Natural killer cell treated with Interleukin-12 subunit alpha and Interleukin-12 subunit beta and Interleukin-15 and Interleukin-18, amount 100 ng/mL, for 72 hours (primary cell): ENCODE measurements around the gene PIK3R1. TPM values are rescaled to one million over a fixed set of nuclear protein-coding genes. Genes with fewer than 3 reads are reported as not detected.

Source experiments
- ATAC-seq, 2 donors: fragments of 150-1000 bp; cut with Tn5 transposase in 1 of 2; sonication (Bioruptor Pico), chemical (Tn5 transposase) in 1 of 2; 2 replicates each; pipeline ENCODE4 v1.10.0; 2021
- DNase-seq: peaks from one replicate; pipeline ENCODE4 v3.0.0; 2022; ENCODE audit warnings: low spot score
- H3K27ac Mint-ChIP-seq, 2 donors: 1 replicate in 1 of 2; 2 replicates in 1 of 2; pipeline ENCODE4 v1.8.0; 2022; ENCODE audit warnings: mixed read lengths in 2 of 2, mild to moderate bottlenecking in 1 of 2, moderate library complexity in 1 of 2
- H3K27me3 Mint-ChIP-seq, 2 donors: 1 replicate in 1 of 2; 2 replicates in 1 of 2; pipeline ENCODE4 v1.8.0; 2022; ENCODE audit warnings: mixed read lengths in 2 of 2
- H3K36me3 Mint-ChIP-seq: one replicate; pipeline ENCODE4 v1.8.0; 2022; ENCODE audit warnings: mixed read lengths
- H3K4me1 Mint-ChIP-seq, 2 donors: 1 replicate in 1 of 2; 2 replicates in 1 of 2; pipeline ENCODE4 v1.8.0; 2022; ENCODE audit warnings: low read depth in 2 of 2, mixed read lengths in 2 of 2, mild to moderate bottlenecking in 1 of 2
- H3K4me3 Mint-ChIP-seq: one replicate; pipeline ENCODE4 v1.8.0; 2022; ENCODE audit warnings: mixed read lengths
- H3K9me3 Mint-ChIP-seq: 2 replicates; pipeline ENCODE4 v1.8.0; 2022; ENCODE audit warnings: mixed read lengths
- total RNA-seq, 2 donors: library from RNA; stranded (reverse); gene quantifications; one replicate each; pipeline ENCODE4 v1.2.3, GENCODE V29; 2022

Gene PIK3R1
- total RNA-seq, 2 donors from 2014 or later: 141 to 195 TPM

DNA sequence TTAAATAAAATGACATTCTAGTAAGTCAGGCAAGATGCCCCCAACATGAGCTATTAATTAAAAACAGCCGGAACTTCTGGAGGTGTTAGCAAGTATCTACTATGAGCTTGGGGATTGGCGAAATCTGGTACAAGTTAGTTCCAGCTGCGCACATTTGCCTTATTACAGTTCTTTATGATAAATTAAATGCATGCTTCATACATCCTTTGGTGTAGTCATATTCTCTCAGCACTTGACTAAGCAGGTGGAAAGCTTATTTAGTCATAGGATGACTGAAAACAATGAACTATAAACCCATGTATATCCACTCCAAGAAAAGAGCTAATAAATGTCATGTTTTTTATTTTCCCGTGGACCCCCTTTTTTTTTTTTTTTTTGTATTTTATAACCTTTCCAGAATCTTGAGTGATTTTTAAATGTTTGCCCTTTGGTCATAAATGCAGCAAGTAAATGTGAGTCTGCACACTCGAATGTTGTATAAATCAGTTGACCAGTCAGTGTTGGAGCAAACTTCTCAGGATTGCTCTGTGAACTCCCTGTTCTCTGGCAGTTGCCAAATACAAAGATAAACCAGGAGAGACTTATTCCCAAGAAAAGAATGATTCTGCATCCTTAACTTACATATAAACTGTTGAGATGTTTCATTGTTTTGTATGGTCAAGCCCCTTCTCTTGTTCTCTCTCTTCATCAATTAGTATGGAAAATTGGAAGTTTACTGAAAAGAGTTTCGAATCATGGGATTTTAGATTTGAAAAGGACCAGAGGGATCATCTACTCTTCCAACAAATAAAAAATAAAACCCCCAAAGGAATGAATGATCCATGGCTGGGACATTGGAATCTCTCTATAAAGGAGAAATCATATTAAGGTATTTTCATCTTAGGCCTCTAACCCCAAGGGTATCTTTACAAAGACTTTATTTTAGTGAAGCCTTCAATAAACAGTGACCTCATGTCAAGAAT is 38.3 kb downstream of the PIK3R1 start:
- DNase-seq (no peak), ATAC-seq (peak in 1 of 2 donors; percentile 47)
- H3K36me3 Mint-ChIP-seq: peaks cover 4% of the 10 kb centered on the region

DNA sequence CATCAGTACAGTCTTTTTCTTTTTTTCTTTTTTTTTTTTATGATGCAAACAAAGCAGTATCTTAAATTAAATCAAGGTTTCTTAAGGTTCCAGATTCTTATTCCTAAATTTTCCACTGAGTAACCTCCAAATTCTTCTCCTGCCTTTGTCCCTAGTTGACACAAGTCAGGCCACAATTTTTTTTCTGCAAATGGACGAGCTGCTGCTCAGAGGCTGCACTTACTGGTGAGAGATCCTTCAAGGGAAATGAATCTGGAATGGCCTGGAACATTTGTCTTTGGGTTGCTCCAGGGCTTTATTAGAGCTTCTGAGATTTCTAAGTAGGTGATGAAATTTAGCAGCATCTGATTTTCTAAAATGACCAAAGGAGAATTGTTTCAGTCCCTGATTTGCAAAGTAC is 39.3 kb downstream of the PIK3R1 start:
- ATAC-seq (no peak), DNase-seq (no peak)
- H3K4me3 Mint-ChIP-seq: peak overlapping the region; percentile 84
- peaks cover 4% of the 10 kb centered on the region for H3K36me3 Mint-ChIP-seq
- peaks cover 67 to 84% of the 10 kb centered on the region in 2 donors for H3K4me1 Mint-ChIP-seq
- H3K9me3 Mint-ChIP-seq: no peaks in the 10 kb centered on the region
- H3K27ac Mint-ChIP-seq: peak overlapping the region; percentile 79 to 88
- H3K27me3 Mint-ChIP-seq: no peaks in the 10 kb centered on the region

More for the DNA sequence above, 38.3 kb downstream of the PIK3R1 start:
- Mint-ChIP-seq H3K27ac (peak overlapping the region; percentile 79 to 88), H3K4me3 (peak overlapping the region; percentile 84), H3K27me3 (no peaks in the 10 kb centered on the region), H3K9me3 (no peaks in the 10 kb centered on the region), H3K4me1 (peaks cover 75 to 86% of the 10 kb centered on the region in 2 donors)

DNA sequence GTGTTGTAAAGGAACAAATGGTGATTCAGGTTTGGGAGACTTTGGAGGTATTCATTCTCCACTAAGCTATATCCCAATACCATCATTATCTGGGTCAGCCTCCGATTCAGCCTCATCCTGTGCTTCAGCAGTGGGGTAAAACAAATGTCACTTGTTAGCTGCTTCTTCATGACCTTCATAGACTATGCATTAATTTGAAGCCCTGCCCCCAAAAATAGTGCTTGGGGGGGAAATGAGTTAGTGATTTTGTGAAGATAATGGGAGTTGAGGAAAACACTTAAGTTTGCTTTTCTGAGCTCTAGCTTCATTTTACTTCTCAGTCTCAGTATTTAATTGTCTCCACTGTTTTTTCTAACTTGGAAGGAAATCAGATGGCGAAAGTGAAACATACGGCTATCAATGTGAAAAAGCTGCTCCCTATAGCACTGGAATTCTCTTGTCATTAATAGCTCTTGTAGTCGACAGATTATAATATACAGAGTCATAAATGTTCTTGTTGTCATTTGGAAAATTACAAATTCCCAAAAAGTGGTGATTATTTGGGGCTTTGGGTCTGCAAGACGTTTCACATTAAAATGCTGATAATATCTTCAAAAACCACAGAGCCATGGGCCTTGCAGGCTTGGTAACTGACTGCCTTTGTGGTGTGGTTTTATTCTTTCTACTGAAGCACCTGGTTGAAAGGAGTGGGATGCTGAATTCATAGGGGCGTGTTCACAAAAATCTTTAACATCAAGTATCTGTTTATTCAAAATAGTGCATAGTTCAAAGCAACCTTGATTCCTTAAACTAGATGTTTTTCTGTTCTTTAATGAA is 40.0 kb downstream of the PIK3R1 start:
- Mint-ChIP-seq H3K27ac (peak overlapping the region; percentile 79 to 88), H3K4me1 (peaks cover 66 to 83% of the 10 kb centered on the region in 2 donors), H3K9me3 (no peaks in the 10 kb centered on the region), H3K36me3 (peaks cover 4% of the 10 kb centered on the region), H3K27me3 (no peaks in the 10 kb centered on the region), H3K4me3 (peak overlapping the region; percentile 84)
- no peak for ATAC-seq
- no peak for DNase-seq

DNA sequence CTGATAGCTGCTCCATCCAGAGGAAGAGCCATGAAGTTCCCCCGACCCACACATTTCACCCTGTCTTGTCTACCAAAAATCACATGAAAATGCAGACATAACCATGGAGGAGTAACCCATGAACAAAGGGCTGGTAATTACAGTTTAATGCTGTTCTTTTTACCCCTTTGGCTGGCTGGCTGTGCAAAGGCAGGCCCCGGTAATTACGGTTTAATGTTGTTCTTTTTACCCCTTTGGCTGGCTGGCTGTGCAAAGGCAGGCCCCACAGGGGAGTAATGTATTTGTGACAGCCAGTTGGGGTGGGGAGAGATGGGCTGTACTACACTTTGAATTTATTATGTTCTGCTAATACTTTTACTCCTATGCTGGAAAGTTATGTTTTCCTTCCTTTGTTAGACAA is 41.7 kb downstream of the PIK3R1 start:
- DNase-seq (no peak), ATAC-seq (no peak)
- H3K9me3 Mint-ChIP-seq: no peaks in the 10 kb centered on the region
- H3K4me1 Mint-ChIP-seq: peaks cover 65 to 78% of the 10 kb centered on the region in 2 donors
- peaks cover 4% of the 10 kb centered on the region for H3K36me3 Mint-ChIP-seq
- H3K27me3 Mint-ChIP-seq: no peaks in the 10 kb centered on the region
- peak overlapping the region; percentile 82 to 83 for H3K27ac Mint-ChIP-seq
- no peak overlapping the region for H3K4me3 Mint-ChIP-seq

DNA sequence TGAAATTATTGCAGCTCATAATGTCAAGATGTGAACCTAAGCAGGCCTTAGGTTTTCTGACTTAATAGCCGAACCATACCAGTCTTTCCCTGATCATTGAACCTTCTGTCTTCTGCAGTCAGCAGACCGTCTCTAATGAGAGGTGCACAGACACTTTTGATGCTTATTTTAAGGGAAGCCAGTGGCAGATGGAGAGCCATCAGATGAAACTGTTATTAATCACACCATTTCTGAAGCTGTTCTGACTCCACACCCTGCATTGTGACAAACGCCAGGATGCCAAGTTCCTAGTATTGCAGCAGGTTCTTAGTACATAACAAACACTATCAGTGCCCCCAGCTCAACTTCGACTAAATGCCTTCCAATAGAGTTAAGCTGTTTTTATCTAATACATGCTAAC is 43.0 kb downstream of the PIK3R1 start:
- H3K4me1 Mint-ChIP-seq: peaks cover 58 to 72% of the 10 kb centered on the region in 2 donors
- peak overlapping the region; percentile 73 for H3K4me3 Mint-ChIP-seq
- no peaks in the 10 kb centered on the region for H3K27me3 Mint-ChIP-seq
- H3K9me3 Mint-ChIP-seq: no peaks in the 10 kb centered on the region
- H3K36me3 Mint-ChIP-seq: peaks cover 4% of the 10 kb centered on the region
- DNase-seq (no peak), ATAC-seq (peak in 1 of 2 donors; percentile 74)
- H3K27ac Mint-ChIP-seq: peak overlapping the region; percentile 82 to 83

DNA sequence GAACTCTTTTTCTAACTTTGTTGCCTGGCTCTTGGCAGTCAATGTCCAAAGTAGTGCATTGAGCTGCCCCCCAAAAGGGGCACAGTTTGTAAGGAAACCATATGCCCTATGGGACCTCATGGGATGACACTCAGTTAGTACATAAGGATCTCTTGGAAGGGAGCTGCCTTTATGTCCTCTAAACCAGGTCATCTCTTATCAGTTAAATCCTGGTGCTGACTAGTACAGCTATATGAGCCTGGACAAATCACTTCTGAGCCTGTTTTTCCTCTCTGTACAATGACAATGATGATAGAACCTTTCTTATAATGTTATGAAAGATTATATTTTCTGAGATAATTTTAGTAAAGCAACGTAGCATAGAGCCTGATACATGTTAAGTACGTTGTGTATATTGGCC is 44.1 kb downstream of the PIK3R1 start:
- DNase-seq (no peak), ATAC-seq (no peak)
- peak overlapping the region; percentile 43 for H3K4me3 Mint-ChIP-seq
- peak overlapping the region; percentile 82 to 83 for H3K27ac Mint-ChIP-seq
- no peaks in the 10 kb centered on the region for H3K9me3 Mint-ChIP-seq
- peaks cover 63 to 74% of the 10 kb centered on the region in 2 donors for H3K4me1 Mint-ChIP-seq
- peaks cover 4% of the 10 kb centered on the region for H3K36me3 Mint-ChIP-seq
- no peaks in the 10 kb centered on the region for H3K27me3 Mint-ChIP-seq

DNA sequence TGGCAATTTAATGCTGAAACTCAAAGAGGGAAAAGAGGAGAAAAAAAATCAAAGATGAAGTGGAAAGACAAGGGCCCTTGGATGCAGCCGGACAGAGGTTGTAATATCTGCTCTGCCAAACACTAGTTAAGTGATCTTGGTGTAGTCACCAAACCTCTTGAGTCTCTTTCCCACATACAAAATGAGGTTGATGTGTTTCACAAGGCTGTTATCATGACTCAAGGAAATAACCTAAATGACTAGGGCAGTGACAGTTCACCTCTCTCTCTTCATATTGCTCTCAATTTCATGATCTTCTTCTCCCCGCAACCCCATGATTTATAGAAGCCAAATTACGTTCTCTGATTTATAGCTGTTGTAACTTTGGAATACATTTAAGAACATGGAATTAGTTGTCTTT is 44.9 kb downstream of the PIK3R1 start:
- ATAC-seq: peak; percentile 87 to 89
- peaks cover 4% of the 10 kb centered on the region for H3K36me3 Mint-ChIP-seq
- DNase-seq: no peak
- no peaks in the 10 kb centered on the region for H3K9me3 Mint-ChIP-seq
- peaks cover 64 to 74% of the 10 kb centered on the region in 2 donors for H3K4me1 Mint-ChIP-seq
- H3K4me3 Mint-ChIP-seq: peak overlapping the region; percentile 43
- peak overlapping the region; percentile 69 to 83 for H3K27ac Mint-ChIP-seq
- no peaks in the 10 kb centered on the region for H3K27me3 Mint-ChIP-seq

DNA sequence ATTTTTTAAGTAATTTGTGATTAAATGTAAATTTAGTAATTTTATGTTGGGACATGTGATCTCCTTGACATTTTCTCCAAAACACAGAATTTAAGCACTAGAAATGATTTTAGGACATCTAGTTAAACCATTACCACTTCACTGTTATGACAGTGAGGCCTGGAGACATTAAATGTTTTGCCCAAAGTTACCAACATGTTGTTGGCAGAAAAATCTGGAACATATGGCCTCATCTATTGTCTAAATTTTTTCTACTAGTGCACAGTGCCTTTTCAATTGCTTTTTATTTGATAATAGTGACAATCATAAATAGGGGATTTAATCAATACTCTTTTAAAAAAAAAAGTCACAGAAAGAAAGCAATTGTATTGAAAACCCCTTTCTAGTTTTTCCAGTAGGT is 45.6 kb downstream of the PIK3R1 start:
- H3K27me3 Mint-ChIP-seq: no peaks in the 10 kb centered on the region
- H3K4me3 Mint-ChIP-seq: peak overlapping the region; percentile 43
- peaks cover 66 to 75% of the 10 kb centered on the region in 2 donors for H3K4me1 Mint-ChIP-seq
- H3K9me3 Mint-ChIP-seq: no peaks in the 10 kb centered on the region
- DNase-seq (no peak), ATAC-seq (no peak)
- H3K27ac Mint-ChIP-seq: peak overlapping the region; percentile 69 to 83
- H3K36me3 Mint-ChIP-seq: peaks cover 4% of the 10 kb centered on the region

DNA sequence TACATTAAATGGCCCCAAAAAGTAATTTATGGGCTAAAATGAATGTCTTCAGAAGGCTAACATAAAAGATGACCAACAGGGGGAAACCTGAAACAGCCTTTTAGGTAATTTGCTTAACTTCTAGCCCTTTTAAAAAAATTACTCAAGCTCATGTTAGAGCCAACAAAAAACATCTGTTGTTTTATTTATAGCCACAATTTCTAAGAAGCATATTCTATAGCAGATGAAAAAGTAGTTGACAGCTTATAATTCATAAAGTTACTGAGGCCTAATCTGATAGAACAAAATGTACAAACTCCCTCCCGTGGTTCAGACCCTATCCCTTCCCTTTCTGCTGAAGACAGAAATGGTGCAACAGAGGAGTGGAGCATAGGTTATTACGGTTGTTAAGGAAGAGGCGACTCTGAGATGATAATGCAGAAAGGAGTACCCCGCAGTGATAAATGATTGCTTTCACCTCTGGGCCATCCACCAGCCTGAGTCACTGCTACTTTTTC is 46.1 kb downstream of the PIK3R1 start:
- H3K4me3 Mint-ChIP-seq: no peak overlapping the region
- no peaks in the 10 kb centered on the region for H3K27me3 Mint-ChIP-seq
- no peak for DNase-seq
- ATAC-seq: no peak
- peaks cover 4% of the 10 kb centered on the region for H3K36me3 Mint-ChIP-seq
- H3K4me1 Mint-ChIP-seq: peaks cover 67 to 76% of the 10 kb centered on the region in 2 donors
- H3K27ac Mint-ChIP-seq: peak overlapping the region; percentile 69 to 83
- H3K9me3 Mint-ChIP-seq: no peaks in the 10 kb centered on the region

DNA sequence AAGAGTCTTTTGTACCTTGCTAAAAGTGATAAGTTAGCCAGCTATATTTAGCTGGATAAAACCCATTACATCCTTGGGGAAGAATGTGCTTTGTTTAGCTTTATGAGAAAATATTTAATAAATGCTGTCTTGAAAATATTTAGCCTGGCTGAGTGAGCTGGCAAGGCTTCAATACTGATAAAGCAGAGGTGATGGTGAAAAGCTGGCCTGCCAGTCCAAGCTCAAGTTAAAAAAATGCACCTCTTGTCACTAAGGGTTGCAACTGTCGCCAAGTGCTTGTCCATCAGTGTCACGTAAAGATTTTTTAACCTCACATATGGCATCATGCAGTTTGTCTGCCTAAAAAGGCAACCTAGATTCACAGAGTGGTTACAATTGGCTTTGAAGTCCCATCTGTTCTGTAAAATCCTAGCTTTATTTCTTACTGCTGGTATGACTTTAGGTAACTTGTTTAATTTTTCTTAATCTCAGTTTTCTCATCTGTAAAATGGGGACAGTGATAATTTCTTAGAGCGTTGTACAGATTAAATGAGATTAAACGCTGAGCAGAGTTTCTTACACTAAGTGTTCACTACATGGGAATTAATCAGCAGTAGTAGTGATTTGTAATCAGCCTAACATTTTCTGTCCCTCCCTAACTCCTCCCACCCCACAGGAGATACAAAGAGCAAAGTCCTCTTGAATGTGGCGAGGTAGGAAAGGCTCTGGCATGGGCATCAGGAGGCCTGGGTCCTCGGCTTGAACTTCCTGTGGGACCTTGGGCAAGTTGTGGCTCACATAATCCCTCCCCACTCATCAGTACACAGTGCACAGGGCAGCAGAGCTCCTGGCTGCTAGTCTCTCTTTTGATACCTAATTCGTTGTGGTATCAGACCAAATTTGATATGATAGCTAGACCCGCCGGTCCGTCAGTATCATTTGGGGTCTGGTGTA is 48.7 kb downstream of the PIK3R1 start:
- no peaks in the 10 kb centered on the region for H3K27me3 Mint-ChIP-seq
- no peak overlapping the region for H3K4me3 Mint-ChIP-seq
- H3K36me3 Mint-ChIP-seq: no peaks in the 10 kb centered on the region
- no peak for ATAC-seq
- DNase-seq: no peak
- H3K4me1 Mint-ChIP-seq: peaks cover 69 to 80% of the 10 kb centered on the region in 2 donors
- no peaks in the 10 kb centered on the region for H3K9me3 Mint-ChIP-seq
- peak overlapping the region; percentile 64 to 88 for H3K27ac Mint-ChIP-seq

DNA sequence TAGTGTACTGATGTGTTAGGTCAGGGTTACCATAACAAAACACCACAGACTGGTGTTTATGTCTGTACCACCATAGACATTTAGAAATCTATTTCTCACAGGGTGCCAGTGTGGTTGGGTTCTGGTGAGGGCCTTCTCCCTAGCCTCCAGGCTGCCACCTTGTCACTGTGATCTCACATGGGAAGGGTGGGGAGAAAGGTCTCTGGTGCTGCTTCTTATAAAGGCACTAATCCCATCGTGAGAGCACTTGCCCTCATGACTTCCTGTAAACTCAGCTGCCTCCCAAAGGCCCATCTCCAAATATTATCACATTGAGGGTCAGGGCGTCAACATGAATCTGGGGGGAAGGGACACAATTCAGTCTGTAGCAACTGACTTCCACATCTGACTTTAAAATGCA is 49.8 kb downstream of the PIK3R1 start:
- Mint-ChIP-seq H3K9me3 (no peaks in the 10 kb centered on the region), H3K4me1 (peaks cover 69 to 78% of the 10 kb centered on the region in 2 donors), H3K27ac (peak overlapping the region; percentile 64 to 88), H3K36me3 (no peaks in the 10 kb centered on the region), H3K27me3 (no peaks in the 10 kb centered on the region), H3K4me3 (peak overlapping the region; percentile 61)
- peak; percentile 28 to 58 for ATAC-seq
- DNase-seq: no peak

DNA sequence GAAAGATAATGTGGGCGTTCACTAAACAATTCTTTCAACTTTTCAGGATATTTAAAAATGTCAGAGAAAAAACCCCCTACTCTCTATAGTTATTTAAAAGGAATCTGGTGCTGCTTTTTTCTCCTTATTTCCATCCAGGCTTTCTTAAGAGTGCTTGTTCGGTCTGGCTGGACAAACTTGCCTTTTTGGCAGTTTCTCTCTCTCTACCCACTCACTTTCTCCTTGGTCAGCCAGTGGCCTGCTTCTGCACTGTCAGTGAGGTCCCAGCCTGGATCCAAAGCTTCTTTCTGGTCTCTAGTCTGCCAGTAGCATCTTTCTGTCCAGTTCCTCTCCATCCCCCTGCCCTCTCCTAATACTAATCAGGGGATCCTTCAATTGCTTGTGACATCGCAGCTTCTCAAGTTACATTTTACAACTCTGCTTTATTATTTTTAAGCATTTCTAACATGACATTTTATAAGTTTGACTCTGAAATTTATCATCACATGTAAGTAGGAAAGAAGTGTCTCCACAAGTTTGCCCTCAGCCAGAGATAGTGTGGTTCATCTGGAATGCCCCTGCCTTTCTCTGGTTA is 50.4 kb downstream of the PIK3R1 start:
- Mint-ChIP-seq H3K4me1 (peaks cover 68 to 78% of the 10 kb centered on the region in 2 donors), H3K36me3 (no peaks in the 10 kb centered on the region), H3K9me3 (no peaks in the 10 kb centered on the region), H3K27me3 (no peaks in the 10 kb centered on the region), H3K27ac (peak overlapping the region; percentile 64 to 88), H3K4me3 (peak overlapping the region; percentile 23)
- ATAC-seq: no peak
- DNase-seq: no peak
